Upper lobe of left lung (tissue), 4 donors: ENCODE data around the gene IL1RAPL2.

Experiments used
- CTCF ChIP-seq, 6 experiments: fragments of 450-650 bp in 4 of 6; fragments of 200-600 bp in 2 of 6; sonication (generic) in 2 of 6; IDR thresholded peaks; one replicate each; pipeline ENCODE4 v1.5.1; 2016 to 2019; ENCODE audit warnings: antibody characterized with exemption in 6 of 6
- EP300 ChIP-seq, 4 donors: sonication (generic); formaldehyde crosslinking; IDR thresholded peaks; one replicate each; pipeline ENCODE4 v1.5.1; 2017; ENCODE audit warnings: antibody characterized with exemption in 4 of 4, control low read depth in 2 of 4
- POLR2A ChIP-seq, 4 donors: fragments of 450-650 bp; IDR thresholded peaks; one replicate each; pipeline ENCODE4 v1.5.1; 2016 to 2017; ENCODE audit warnings: antibody characterized with exemption in 4 of 4, mild to moderate bottlenecking in 2 of 4
- POLR2AphosphoS5 ChIP-seq, 2 donors: sonication (generic); formaldehyde crosslinking; IDR thresholded peaks; one replicate each; pipeline ENCODE4 v1.5.1; 2017; ENCODE audit warnings: antibody characterized with exemption in 2 of 2

DNA sequence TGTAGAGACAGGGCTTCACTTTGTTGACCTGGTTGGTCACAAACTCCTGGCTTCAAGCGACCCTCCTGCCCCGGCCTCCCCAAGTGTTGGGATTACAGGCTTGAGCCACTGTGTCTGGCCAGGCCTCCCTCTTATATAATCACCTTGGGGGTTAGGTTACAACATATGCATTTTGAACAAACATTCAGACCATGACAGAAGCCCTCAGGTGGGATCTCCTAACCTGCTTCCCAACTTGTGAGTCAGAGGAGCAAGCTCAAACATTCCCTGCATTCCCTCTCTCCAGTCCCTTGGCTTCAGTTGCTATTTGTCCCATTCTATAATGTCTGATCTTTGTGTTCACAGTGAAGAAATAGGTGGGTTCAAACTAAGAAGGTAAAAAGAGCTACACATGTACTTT lies 1179.9 kb downstream of the IL1RAPL2 start:
- TF ChIP-seq EP300 (IDR thresholded peaks at IDR 0.05) (no peak), POLR2AphosphoS5 (IDR thresholded peaks at IDR 0.05) (no peak), CTCF (IDR thresholded peaks at IDR 0.05) (no peak), POLR2A (IDR thresholded peaks at IDR 0.05) (no peak)
